BE2C (cell line): ENCODE data around the gene CPPED1.

ENCODE experiments used
- DNase-seq: peaks from one replicate; pipeline ENCODE4 v3.0.0-alpha.2; 2020
- H3K27me3 ChIP-seq: fragments of 250-450 bp; sonication (Bioruptor Pico); 2 replicates; pipeline ENCODE4 v1.5.1; 2020; ENCODE audit warnings: mild to moderate bottlenecking
- H3K36me3 ChIP-seq: fragments of 250-450 bp; sonication (Bioruptor Pico); 2 replicates; pipeline ENCODE4 v1.5.1; 2020; ENCODE audit warnings: mild to moderate bottlenecking
- H3K4me1 ChIP-seq: fragments of 250-450 bp; sonication (Bioruptor Pico); 2 replicates; pipeline ENCODE4 v1.5.1; 2020
- H3K4me3 ChIP-seq: 2 replicates; pipeline ENCODE4 v1.5.1; 2011; ENCODE audit warnings: low read depth, low read length
- H3K9me3 ChIP-seq: fragments of 250-450 bp; sonication (Bioruptor Pico); 2 replicates; pipeline ENCODE4 v1.5.1; 2020
- CTCF ChIP-seq: IDR thresholded peaks from 2 replicates; pipeline ENCODE4 v1.5.1; 2012; ENCODE audit warnings: mild to moderate bottlenecking, low read depth, low read length

The CPPED1 gene

GRCh38 chr16:12625716-12626115, 178.0 kb downstream of the CPPED1 start:
- TF ChIP-seq CTCF: no peak
- no peaks in the 10 kb centered on the region for H3K36me3 ChIP-seq
- DNase-seq: no peak
- H3K27me3 ChIP-seq: no peaks in the 10 kb centered on the region
- H3K9me3 ChIP-seq: no peaks in the 10 kb centered on the region
- no peak overlapping the region for H3K4me3 ChIP-seq
- no peaks in the 10 kb centered on the region for H3K4me1 ChIP-seq

- no peaks in the 10 kb centered on the region for H3K36me3 ChIP-seq
- H3K9me3 ChIP-seq: no peaks in the 10 kb centered on the region
- H3K4me1 ChIP-seq: no peaks in the 10 kb centered on the region
- H3K27me3 ChIP-seq: no peaks in the 10 kb centered on the region
- H3K4me3 ChIP-seq: no peak overlapping the region
- no peak for TF ChIP-seq CTCF
- DNase-seq: no peak
Observed at GRCh38 chr16:12625068-12625467, 178.6 kb downstream of the CPPED1 start.

DNA sequence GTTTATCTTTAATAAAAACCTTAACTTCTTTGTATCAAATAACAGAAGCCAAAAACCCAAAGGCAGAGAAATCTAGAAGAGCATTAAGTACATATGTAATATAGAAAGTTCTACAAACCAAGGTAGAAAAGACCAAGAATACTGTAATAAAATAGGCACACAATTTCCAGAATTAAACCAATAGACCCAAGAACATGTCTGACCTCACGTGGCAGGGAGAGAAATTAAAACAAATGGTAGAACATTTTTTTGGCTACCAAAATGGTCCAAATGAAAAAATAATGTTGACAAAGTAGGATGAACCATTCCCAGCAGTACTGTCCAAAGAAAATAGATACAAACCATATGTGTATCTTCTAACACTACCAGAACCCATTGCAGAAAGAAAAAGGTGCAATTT, 183.5 kb downstream of the CPPED1 start:
- Histone ChIP-seq H3K4me3 (no peak overlapping the region), H3K27me3 (no peaks in the 10 kb centered on the region), H3K4me1 (no peaks in the 10 kb centered on the region), H3K9me3 (no peaks in the 10 kb centered on the region), H3K36me3 (no peaks in the 10 kb centered on the region)
- DNase-seq: no peak
- no peak for TF ChIP-seq CTCF

GRCh38 chr16:12618515-12618914, 185.2 kb downstream of the CPPED1 start:
- no peak for TF ChIP-seq CTCF
- H3K9me3 ChIP-seq: no peaks in the 10 kb centered on the region
- DNase-seq: no peak

GRCh38 chr16:12617401-12617819, 186.3 kb downstream of the CPPED1 start:
- no peaks in the 10 kb centered on the region for H3K36me3 ChIP-seq
- H3K27me3 ChIP-seq: no peaks in the 10 kb centered on the region; the same call in 1 of the 2 replicates
- no peaks in the 10 kb centered on the region for H3K4me1 ChIP-seq
- TF ChIP-seq CTCF: no peak
- H3K4me3 ChIP-seq: no peak overlapping the region
- H3K9me3 ChIP-seq: no peaks in the 10 kb centered on the region
- no peak for DNase-seq

More at GRCh38 chr16:12618515-12618914, 185.2 kb downstream of the CPPED1 start:
- Histone ChIP-seq H3K36me3 (no peaks in the 10 kb centered on the region), H3K4me3 (no peak overlapping the region), H3K4me1 (no peaks in the 10 kb centered on the region), H3K27me3 (no peaks in the 10 kb centered on the region)

DNA sequence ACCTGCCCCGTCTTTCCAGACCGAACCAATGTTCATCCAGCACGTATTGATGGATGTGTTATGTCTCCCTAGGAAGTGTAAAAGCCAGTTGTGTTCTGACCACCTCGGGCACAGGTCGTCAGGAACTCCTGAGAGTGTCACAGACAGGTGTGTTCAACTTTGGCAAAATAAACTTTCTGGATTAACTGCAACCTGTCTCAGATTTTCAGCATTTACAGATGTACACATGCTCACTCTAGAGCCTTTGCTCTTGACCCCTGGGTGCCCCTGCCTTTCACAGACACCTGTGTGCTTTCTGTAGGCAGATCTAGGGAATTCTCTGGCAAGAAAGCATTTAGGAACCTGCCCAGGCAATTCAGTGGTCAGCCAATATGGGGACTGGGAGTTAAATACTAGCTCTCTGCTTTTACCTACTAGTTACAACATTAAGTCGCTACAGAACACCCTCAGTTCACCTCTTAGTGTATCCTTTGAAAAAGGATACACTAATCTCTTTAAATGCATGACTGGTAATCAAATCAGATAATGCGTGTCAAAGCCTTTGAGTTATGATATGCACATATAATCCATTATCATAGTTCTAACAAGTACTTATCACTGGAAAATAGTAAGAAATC, 188.9 kb downstream of the CPPED1 start:
- no peak for TF ChIP-seq CTCF
- Histone ChIP-seq H3K4me1 (no peaks in the 10 kb centered on the region), H3K9me3 (no peaks in the 10 kb centered on the region)

More for the DNA sequence above, 188.9 kb downstream of the CPPED1 start:
- no peaks in the 10 kb centered on the region for H3K36me3 ChIP-seq
- DNase-seq: no peak
- H3K27me3 ChIP-seq: no peaks in the 10 kb centered on the region; the same call in 1 of the 2 replicates
- no peak overlapping the region for H3K4me3 ChIP-seq
